Type B pancreatic cell (in vitro differentiated cells): Measurements from ENCODE around the gene TUG1. TPM values are rescaled to one million over a fixed set of nuclear protein-coding genes. Genes with fewer than 3 reads are reported as not detected.

Experiments
- DNase-seq: peaks from one replicate; pipeline ENCODE4 v3.0.0; 2021; ENCODE audit warnings: mixed read lengths; ENCODE audit not compliant: unreplicated experiment; ENCODE audit errors: extremely low spot score
- H3K27ac Mint-ChIP-seq: 2 replicates; pipeline ENCODE4 v1.8.0; 2021; ENCODE audit warnings: mild to moderate bottlenecking, mixed read lengths
- H3K27me3 Mint-ChIP-seq: 2 replicates; pipeline ENCODE4 v1.8.0; 2021; ENCODE audit warnings: mixed read lengths
- H3K36me3 Mint-ChIP-seq: 2 replicates; pipeline ENCODE4 v1.8.0; 2021; ENCODE audit warnings: mixed read lengths
- H3K4me1 Mint-ChIP-seq: one replicate; pipeline ENCODE4 v1.8.0; 2021; ENCODE audit warnings: mixed read lengths; ENCODE audit not compliant: unreplicated experiment
- H3K4me3 Mint-ChIP-seq: 2 replicates; pipeline ENCODE4 v1.8.0; 2021; ENCODE audit warnings: mild to moderate bottlenecking, mixed read lengths
- H3K9me3 Mint-ChIP-seq: 2 replicates; pipeline ENCODE4 v1.8.0; 2021; ENCODE audit warnings: mixed read lengths
- total RNA-seq: library from RNA; stranded (reverse); gene quantifications from 2 replicates; pipeline ENCODE4 v1.2.1, GENCODE V29; 2021; ENCODE audit warnings: low replicate concordance
- TF ChIP-seq, protein P1 (sequence below): fragments of 200-600 bp; sonication (generic); conservative IDR thresholded peaks from 2 replicates; pipeline ENCODE4 v1.5.0; 2021; ENCODE audit warnings: antibody characterized with exemption, mild to moderate bottlenecking

TUG1 gene
- total RNA-seq, 1 donor from 2014 or later, result 130 TPM

DNA sequence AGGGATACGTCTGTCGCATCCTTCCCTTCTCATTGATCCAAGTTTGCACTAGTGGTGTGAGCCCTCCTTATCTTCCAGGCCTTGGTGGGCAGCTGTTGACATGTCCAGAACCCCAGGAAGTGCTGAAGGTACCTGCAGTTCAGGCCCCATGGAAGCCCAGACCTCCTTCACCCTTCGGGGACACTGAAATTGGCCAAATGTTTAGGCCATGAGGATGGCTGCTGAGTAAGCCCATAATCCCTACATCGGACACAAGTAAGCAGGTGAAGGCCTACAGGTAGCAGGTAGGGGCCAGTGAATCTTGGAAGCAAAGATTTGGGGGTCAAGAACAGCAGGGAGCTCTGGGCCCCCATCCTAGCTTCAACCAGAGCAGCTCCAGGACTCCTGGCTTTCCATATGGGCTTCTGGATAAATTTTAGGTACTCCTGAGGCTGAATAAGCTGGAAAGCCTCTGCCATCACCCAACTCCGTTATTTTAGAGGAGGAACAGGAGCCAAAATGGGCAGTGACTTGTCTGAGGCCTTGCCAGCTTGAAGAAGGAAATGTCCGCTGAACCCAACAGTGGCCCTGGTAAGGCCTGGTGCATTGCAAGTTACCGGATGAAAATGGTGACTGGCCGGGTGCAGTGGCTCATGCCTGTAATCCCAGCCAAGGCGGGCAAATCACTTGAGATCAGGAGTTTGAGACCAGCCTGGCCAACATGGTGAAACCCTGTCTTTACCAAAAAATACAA, 45.7 kb upstream of the TUG1 start:
- Mint-ChIP-seq H3K27ac (no peak overlapping the region), H3K27me3 (no peaks in the 10 kb centered on the region), H3K36me3 (peaks cover 12% of the 10 kb centered on the region), H3K9me3 (no peaks in the 10 kb centered on the region), H3K4me3 (no peak overlapping the region), H3K4me1 (peaks cover 4% of the 10 kb centered on the region)
- TF ChIP-seq, protein P1, sequence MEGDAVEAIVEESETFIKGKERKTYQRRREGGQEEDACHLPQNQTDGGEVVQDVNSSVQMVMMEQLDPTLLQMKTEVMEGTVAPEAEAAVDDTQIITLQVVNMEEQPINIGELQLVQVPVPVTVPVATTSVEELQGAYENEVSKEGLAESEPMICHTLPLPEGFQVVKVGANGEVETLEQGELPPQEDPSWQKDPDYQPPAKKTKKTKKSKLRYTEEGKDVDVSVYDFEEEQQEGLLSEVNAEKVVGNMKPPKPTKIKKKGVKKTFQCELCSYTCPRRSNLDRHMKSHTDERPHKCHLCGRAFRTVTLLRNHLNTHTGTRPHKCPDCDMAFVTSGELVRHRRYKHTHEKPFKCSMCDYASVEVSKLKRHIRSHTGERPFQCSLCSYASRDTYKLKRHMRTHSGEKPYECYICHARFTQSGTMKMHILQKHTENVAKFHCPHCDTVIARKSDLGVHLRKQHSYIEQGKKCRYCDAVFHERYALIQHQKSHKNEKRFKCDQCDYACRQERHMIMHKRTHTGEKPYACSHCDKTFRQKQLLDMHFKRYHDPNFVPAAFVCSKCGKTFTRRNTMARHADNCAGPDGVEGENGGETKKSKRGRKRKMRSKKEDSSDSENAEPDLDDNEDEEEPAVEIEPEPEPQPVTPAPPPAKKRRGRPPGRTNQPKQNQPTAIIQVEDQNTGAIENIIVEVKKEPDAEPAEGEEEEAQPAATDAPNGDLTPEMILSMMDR, result no peak
- peak; percentile 20 for DNase-seq

DNA sequence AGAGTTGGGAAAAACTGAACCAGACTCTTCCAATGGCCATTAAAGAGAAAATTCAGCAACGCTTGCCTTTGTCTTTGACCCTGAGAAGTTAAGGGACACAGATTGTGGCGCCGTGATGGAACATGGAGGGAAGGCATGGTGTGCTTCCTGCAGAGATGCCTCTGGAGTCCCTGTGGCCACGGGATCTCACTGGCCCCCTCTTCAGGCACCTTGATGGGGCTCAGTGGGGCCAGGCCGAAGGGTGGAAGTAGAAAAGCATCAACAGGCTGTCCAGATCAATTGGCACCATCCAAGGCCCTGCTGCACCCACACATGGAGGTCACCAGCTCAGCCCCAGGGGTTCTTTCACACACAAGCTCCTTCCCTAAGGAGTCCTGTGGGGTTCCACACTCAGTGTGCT, 43.4 kb upstream of the TUG1 start:
- H3K9me3 Mint-ChIP-seq, result no peaks in the 10 kb centered on the region
- no peaks in the 10 kb centered on the region for H3K4me1 Mint-ChIP-seq
- no peak overlapping the region for H3K27ac Mint-ChIP-seq
- no peaks in the 10 kb centered on the region for H3K27me3 Mint-ChIP-seq
- no peak for DNase-seq
- peaks cover 22% of the 10 kb centered on the region for H3K36me3 Mint-ChIP-seq
- TF ChIP-seq, protein P1, result no peak
- no peak overlapping the region for H3K4me3 Mint-ChIP-seq

DNA sequence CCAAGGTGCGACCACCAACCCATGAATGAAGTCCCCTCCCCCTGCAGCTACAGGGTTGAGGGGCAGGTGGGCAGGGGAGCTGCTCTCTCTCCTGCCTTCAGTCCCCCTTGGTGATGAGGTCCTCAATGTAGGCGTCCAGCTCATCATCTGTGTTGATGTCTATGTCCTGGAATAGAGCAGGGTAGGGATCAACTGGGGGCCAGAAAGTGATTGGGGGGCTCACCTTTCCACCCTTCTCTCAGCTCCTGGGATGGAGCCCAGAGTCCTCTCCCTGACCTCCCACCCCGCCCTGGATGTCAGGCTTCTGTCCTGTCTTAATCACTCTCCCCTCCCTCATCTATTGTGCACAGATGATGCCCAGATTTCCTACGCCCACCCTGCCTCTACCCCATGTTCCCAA, 42.4 kb upstream of the TUG1 start:
- Mint-ChIP-seq H3K4me3 (no peak overlapping the region), H3K27me3 (no peaks in the 10 kb centered on the region), H3K36me3 (peaks cover 31% of the 10 kb centered on the region), H3K27ac (no peak overlapping the region), H3K4me1 (no peaks in the 10 kb centered on the region), H3K9me3 (no peaks in the 10 kb centered on the region)
- TF ChIP-seq, protein P1, result no peak
- no peak for DNase-seq

DNA sequence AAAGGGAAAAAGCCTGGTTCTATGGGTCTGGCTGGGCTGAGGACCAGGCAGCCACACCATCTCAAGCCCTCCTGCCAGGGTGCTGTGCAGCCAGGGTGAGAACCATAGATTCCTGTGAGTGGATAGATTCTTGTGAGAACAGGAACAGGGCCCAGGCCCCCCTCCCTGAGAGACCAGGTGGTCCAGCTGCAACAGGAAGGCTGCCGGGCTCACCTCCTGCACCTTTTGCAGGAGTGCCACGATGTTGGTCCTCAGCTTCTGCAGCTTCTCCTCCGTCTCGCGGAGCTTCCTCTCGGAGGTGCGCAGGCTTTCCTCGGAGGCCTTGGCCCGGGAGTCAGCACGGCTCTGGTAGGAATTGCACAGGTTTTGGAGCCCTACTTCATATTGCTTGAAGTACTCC, 41.3 kb upstream of the TUG1 start:
- Mint-ChIP-seq H3K27me3 (no peaks in the 10 kb centered on the region), H3K9me3 (no peaks in the 10 kb centered on the region), H3K4me1 (no peaks in the 10 kb centered on the region), H3K27ac (no peak overlapping the region), H3K36me3 (peaks cover 35% of the 10 kb centered on the region), H3K4me3 (no peak overlapping the region)
- TF ChIP-seq, protein P1, result no peak
- DNase-seq, result no peak

DNA sequence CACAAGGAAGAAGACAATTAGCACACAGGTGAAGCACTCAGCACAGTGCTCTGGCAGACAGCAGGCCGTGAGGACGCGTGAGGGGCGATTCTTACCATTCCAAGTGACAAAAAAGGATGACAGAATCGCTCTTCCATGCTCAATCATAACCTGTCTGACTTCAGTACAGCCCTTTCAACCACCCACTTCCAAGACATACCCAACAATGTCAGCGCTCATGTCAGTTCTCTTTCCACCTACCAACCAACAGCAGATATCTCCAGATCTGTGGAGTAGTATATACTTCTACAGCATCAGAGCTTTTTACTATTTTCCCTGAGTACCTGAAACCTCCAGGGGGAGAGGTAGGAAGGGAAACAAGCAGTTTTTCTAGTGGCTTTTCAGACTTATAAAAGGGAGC, 40.7 kb upstream of the TUG1 start:
- no peaks in the 10 kb centered on the region for H3K27me3 Mint-ChIP-seq
- H3K36me3 Mint-ChIP-seq, result peaks cover 35% of the 10 kb centered on the region
- H3K9me3 Mint-ChIP-seq, result no peaks in the 10 kb centered on the region
- DNase-seq, result no peak
- TF ChIP-seq, protein P1, result no peak
- H3K27ac Mint-ChIP-seq, result no peak overlapping the region
- no peak overlapping the region for H3K4me3 Mint-ChIP-seq
- no peaks in the 10 kb centered on the region for H3K4me1 Mint-ChIP-seq
